HepG2 (cell line): Measurements from ENCODE around the gene BIRC7. TPM values are rescaled to one million over a fixed set of nuclear protein-coding genes. Genes with fewer than 3 reads are reported as not detected.
A peak's percentile ranks its signal among the peaks of the same experiment; 100 is the strongest.

Experiments used
- ATAC-seq: fragments of 200-7000 bp; cut with Tn5 transposase; 3 replicates; pipeline ENCODE4 v1.9.1; 2020; ENCODE audit warnings: mild to moderate bottlenecking, moderate library complexity
- BruUV-seq: library from RNA; stranded (reverse); fragments of 400-500 nt; replicated peaks from 2 replicates; lab custom pipeline; 2021; lab: Mats Ljungman, UMichigan
- CTCF ChIA-PET: fragments of 300-600 bp; formaldehyde crosslinking; extraction: SDS; loops from one replicate; lab custom pipeline; 2021; ENCODE audit warnings: low total read pairs, inconsistent platforms, low intra/inter-chr PET ratio; lab: Yijun Ruan, JAX
- POLR2A ChIA-PET: fragments of 350-600 bp; sonication (Branson Sonifier 250); formaldehyde crosslinking; loops from one replicate; lab custom pipeline; 2020; ENCODE audit warnings: antibody characterized with exemption, inconsistent platforms; lab: Yijun Ruan, JAX
- DNase-seq: peaks from one replicate; pipeline ENCODE4 v3.0.0-alpha.2; 2015; ENCODE audit warnings: low spot score
- FAIRE-seq: peaks from 3 replicates; lab custom pipeline; 2011; peaks lifted over from hg19 to GRCh38; lab: Jason Lieb, UNC
- H2AFZ ChIP-seq: one replicate; pipeline ENCODE4 v1.6.1; 2011; ENCODE audit warnings: low read length, inconsistent platforms
- H3K27ac ChIP-seq: fragments of 300-600 bp; 3 replicates; pipeline ENCODE4 v1.8.0; 2011; ENCODE audit warnings: mixed run types, mild to moderate bottlenecking, mixed read lengths, low read length, inconsistent platforms; ENCODE audit not compliant: insufficient read depth; ENCODE audit errors: extremely low read length
- H3K27me3 ChIP-seq, 2 experiments: fragments of 200-600 bp in 1 of 2; 2 replicates in 1 of 2; 3 replicates in 1 of 2; pipeline versions ENCODE4 v1.6.0 to v1.8.0; 2011; ENCODE audit warnings: low read length in 2 of 2, mild to moderate bottlenecking in 2 of 2, moderate library complexity in 2 of 2, inconsistent platforms in 1 of 2; ENCODE audit not compliant: insufficient read depth in 2 of 2, control insufficient read depth in 1 of 2
- H3K36me3 ChIP-seq, 2 experiments: fragments of 200-600 bp in 1 of 2; replicated peaks in 1 of 2; 2 replicates in 1 of 2; 3 replicates in 1 of 2; pipeline versions ENCODE4 v1.5.1 to v1.8.0; 2011; ENCODE audit warnings: low read length in 2 of 2, inconsistent platforms in 1 of 2; ENCODE audit not compliant: insufficient read depth in 2 of 2, control insufficient read depth in 1 of 2
- H3K4me1 ChIP-seq: 2 replicates; pipeline ENCODE4 v1.5.1; 2012; ENCODE audit warnings: low read length, inconsistent platforms; ENCODE audit not compliant: insufficient read depth
- H3K4me2 ChIP-seq: 2 replicates; pipeline ENCODE4 v1.6.0; 2011; ENCODE audit warnings: low read depth, low read length, inconsistent platforms
- H3K4me3 ChIP-seq, 3 experiments: fragments of 200-600 bp in 1 of 3; sonication (generic), shearing (Covaris generic) in 1 of 3; replicated peaks in 1 of 3; 2 replicates each; pipeline ENCODE4 v1.5.1; 2011 to 2016; ENCODE audit warnings: low read length in 3 of 3, inconsistent platforms in 2 of 3, low read depth in 2 of 3, mild to moderate bottlenecking in 2 of 3, control low read depth in 1 of 3, mixed read lengths in 1 of 3; ENCODE audit not compliant: insufficient read depth in 1 of 3
- H3K79me2 ChIP-seq: one replicate; pipeline ENCODE4 v1.6.1; 2011; ENCODE audit warnings: low read length, inconsistent platforms; ENCODE audit not compliant: insufficient read depth
- H3K9ac ChIP-seq: 2 replicates; pipeline ENCODE4 v1.6.0; 2011; ENCODE audit warnings: mild to moderate bottlenecking, low read depth, low read length, inconsistent platforms; ENCODE audit not compliant: insufficient read depth
- H3K9me3 ChIP-seq: 2 replicates; pipeline ENCODE4 v1.5.1; 2012; ENCODE audit warnings: mild to moderate bottlenecking, low read length
- H4K20me1 ChIP-seq: 2 replicates; pipeline ENCODE4 v1.6.0; 2011; ENCODE audit warnings: inconsistent platforms, mild to moderate bottlenecking, low read length, moderate library complexity; ENCODE audit not compliant: insufficient read depth
- AGO2 ChIP-seq: fragments of 200-400 bp; formaldehyde crosslinking; optimal IDR thresholded peaks from 2 replicates; pipeline ENCODE3; 2017; ENCODE audit warnings: mild to moderate bottlenecking, low read depth, low read length, moderate library complexity
- BRD4 ChIP-seq: sonication (generic); formaldehyde crosslinking; IDR thresholded peaks from 2 replicates; pipeline ENCODE4 v1.4.0; 2020; ENCODE audit warnings: missing genetic modification reagents
- PCBP1 ChIP-seq: fragments of 200-400 bp; formaldehyde crosslinking; IDR thresholded peaks from 2 replicates; pipeline ENCODE4 v1.6.1; 2017; ENCODE audit warnings: mild to moderate bottlenecking, low read depth, low read length, borderline replicate concordance
- POGK ChIP-seq: sonication (generic); formaldehyde crosslinking; conservative IDR thresholded peaks from 2 replicates; pipeline ENCODE4 v1.8.0; 2022; ENCODE audit warnings: mild to moderate bottlenecking, moderate library complexity, missing genetic modification reagents
- PRDM4 ChIP-seq: sonication (generic); formaldehyde crosslinking; IDR thresholded peaks from 2 replicates; pipeline ENCODE4 v1.9.0; 2021; ENCODE audit warnings: missing genetic modification reagents, borderline replicate concordance
- REL ChIP-seq: sonication (generic); formaldehyde crosslinking; conservative IDR thresholded peaks from 2 replicates; pipeline ENCODE4 v1.8.0; 2022; ENCODE audit warnings: mild to moderate bottlenecking, missing genetic modification reagents, moderate library complexity
- RXRB ChIP-seq: IDR thresholded peaks from 2 replicates; pipeline ENCODE4 v1.6.1; 2016; ENCODE audit warnings: borderline replicate concordance, missing genetic modification reagents, missing compliant biosample characterization
- SMARCC2 ChIP-seq: fragments of 450-650 bp; IDR thresholded peaks from 2 replicates; pipeline ENCODE4 v1.6.1; 2017; ENCODE audit warnings: antibody characterized with exemption, mild to moderate bottlenecking
- THAP7 ChIP-seq: sonication (generic); formaldehyde crosslinking; IDR thresholded peaks from 2 replicates; pipeline ENCODE4 v1.8.1; 2023; ENCODE audit warnings: mild to moderate bottlenecking, missing genetic modification reagents
- ZFP82 ChIP-seq: sonication (generic); formaldehyde crosslinking; IDR thresholded peaks from 2 replicates; pipeline ENCODE4 v1.5.1; 2020; ENCODE audit warnings: mild to moderate bottlenecking, missing genetic modification reagents, borderline replicate concordance
- ZNF30 ChIP-seq: sonication (generic); formaldehyde crosslinking; IDR thresholded peaks from 2 replicates; pipeline ENCODE4 v1.5.0; 2020; ENCODE audit warnings: mild to moderate bottlenecking, missing genetic modification reagents
- ZNF547 ChIP-seq: sonication (generic); formaldehyde crosslinking; IDR thresholded peaks from 2 replicates; pipeline ENCODE4 v1.5.1; 2020; ENCODE audit warnings: mild to moderate bottlenecking, missing genetic modification reagents
- ZNF567 ChIP-seq: sonication (generic); formaldehyde crosslinking; IDR thresholded peaks from 2 replicates; pipeline ENCODE4 v1.8.1; 2023; ENCODE audit warnings: mild to moderate bottlenecking, missing genetic modification reagents, borderline replicate concordance
- ZNF704 ChIP-seq: sonication (generic); formaldehyde crosslinking; IDR thresholded peaks from 2 replicates; pipeline ENCODE4 v1.8.1; 2023; ENCODE audit warnings: mild to moderate bottlenecking, inconsistent platforms, moderate library complexity, missing genetic modification reagents, borderline replicate concordance
- ZSCAN5A ChIP-seq: sonication (generic); formaldehyde crosslinking; IDR thresholded peaks from 2 replicates; pipeline ENCODE4 v1.8.0; 2022; ENCODE audit warnings: mild to moderate bottlenecking, missing genetic modification reagents, borderline replicate concordance
- WGBS: methylation state at CpG from one replicate; pipeline ENCODE4 v1.1.6; 2017; ENCODE audit warnings: low lambda C conversion rate; 5-methylcytosine and 5-hydroxymethylcytosine counted together
- in situ Hi-C: cut with HindIII; loops from 2 replicates; pipeline ENCODE4 v1.10.0; 2017; ENCODE audit warnings: low pct_unique_long_range_greater_than_20kb; ENCODE audit not compliant: extremely low pct_ligation_motif_present
- intact Hi-C: fragments of 100-400 bp; cut with micrococcal nuclease; formaldehyde crosslinking; loops from one replicate; pipeline ENCODE4 v1.10.0; 2022; ENCODE audit not compliant: unreplicated experiment
- polyA plus RNA-seq, 8 experiments: library from polyadenylated mRNA; depleted of rRNA in 3 of 8; stranded (reverse) in 7 of 8; unstranded in 1 of 8; fragments of >200 nt; fragmentation: Illumina TruSeq in 4 of 8; extraction: Trizol in 4 of 8; gene quantifications; 2 replicates each; pipeline versions ENCODE4 v1.2.1 to v1.2.3, GENCODE V29; 2011 to 2016; ENCODE audit warnings: low read depth in 4 of 8, missing spikeins in 1 of 8, mixed read lengths in 1 of 8; ENCODE audit not compliant: insufficient read depth in 1 of 8
- total RNA-seq, 5 experiments: library from RNA; depleted of rRNA; stranded (reverse); fragments of >200 nt; fragmentation: Illumina TruSeq; extraction: Trizol; gene quantifications; 2 replicates each; pipeline ENCODE4 v1.2.3, GENCODE V29; 2016; ENCODE audit warnings: low read depth in 1 of 5

The BIRC7 gene
- total and polyA plus RNA-seq, 2 of the 13 experiments (the other 11 are each of a cell fraction or from before 2014, with no cell fraction given), result 0.27 to 5.1 TPM

GRCh38 chr20:63275825-63276224, 40.1 kb downstream of the BIRC7 start:
- in situ Hi-C loops, result no loop called here
- TF ChIP-seq SMARCC2 (no peak), ZNF567 (CRISPR knock-in tag) (no peak), ZNF547 (CRISPR knock-in tag) (no peak), ZFP82 (CRISPR knock-in tag) (no peak), PRDM4 (no peak), ZNF704 (CRISPR knock-in tag) (no peak), ZNF30 (no peak), ZSCAN5A (CRISPR knock-in tag) (no peak), RXRB (CRISPR knock-in tag) (no peak), AGO2 (peak; percentile 53), THAP7 (CRISPR knock-in tag) (no peak), POGK (CRISPR knock-in tag) (no peak), PCBP1 (0 out of 2 replicates have a peak, but pooled peaks have one; percentile 37), BRD4 (no peak), REL (CRISPR knock-in tag) (no peak)

More at GRCh38 chr20:63275825-63276224, 40.1 kb downstream of the BIRC7 start:
- H3K36me3 ChIP-seq, result peaks cover 40 to 57% of the 10 kb centered on the region in 2 experiments
- no TSS peak for BruUV-seq
- ChIA-PET POLR2A (no interaction called here), CTCF (no interaction called here)
- ATAC-seq (no peak), FAIRE-seq (no peak), DNase-seq (no peak)
- no peak overlapping the region for H2AFZ ChIP-seq
- H3K9me3 ChIP-seq, result no peaks in the 10 kb centered on the region
- H3K9ac ChIP-seq, result no peak overlapping the region
- H3K27me3 ChIP-seq, result no peaks in the 10 kb centered on the region; a peak in 1 of 5 replicates
- peaks cover 20% of the 10 kb centered on the region for H3K4me1 ChIP-seq
- 98% methylated on average over 18 of the region's 18 CpGs for WGBS
- no peak overlapping the region for H3K4me3 ChIP-seq
- H3K4me2 ChIP-seq, result no peak overlapping the region
- H3K27ac ChIP-seq, result no peak overlapping the region
- H3K79me2 ChIP-seq, result peaks cover 41% of the 10 kb centered on the region
- intact Hi-C loops, result no loop called here
- peaks cover 33% of the 10 kb centered on the region for H4K20me1 ChIP-seq
